A549 (cell line): ENCODE results near the gene KISS1.

Source experiments
- CEBPB ChIP-seq, 2 experiments: fragments of >200 bp in 1 of 2; sonication (Bioruptor Twin) in 1 of 2; formaldehyde crosslinking in 1 of 2; IDR thresholded peaks; 2 replicates each; pipeline ENCODE4 v1.6.1; 2012 to 2016
- CTCF ChIP-seq: fragments of >200 bp; sonication (Bioruptor Twin); formaldehyde crosslinking; IDR thresholded peaks from 3 replicates; pipeline ENCODE4 v1.5.1; 2016
- EP300 ChIP-seq, 2 experiments: fragments of >200 bp; sonication (Bioruptor Twin); formaldehyde crosslinking; IDR thresholded peaks; 2 replicates in 1 of 2; 3 replicates in 1 of 2; pipeline ENCODE4 v1.6.1; 2016 to 2017
- MAX ChIP-seq: IDR thresholded peaks from 2 replicates; pipeline ENCODE4 v1.6.1; 2012
- MYC ChIP-seq: IDR thresholded peaks from 2 replicates; pipeline ENCODE4 v1.6.1; 2012; ENCODE audit warnings: mild to moderate bottlenecking, inconsistent platforms, low read length, improper control_type of control experiment, borderline replicate concordance
- POLR2A ChIP-seq: IDR thresholded peaks from 2 replicates; pipeline ENCODE4 v1.6.1; 2012; ENCODE audit warnings: mild to moderate bottlenecking, low read length
- RARB ChIP-seq: fragments of 250-450 bp; sonication (Bioruptor Pico); IDR thresholded peaks from 2 replicates; pipeline ENCODE4 v1.8.0; 2021; ENCODE audit warnings: mild to moderate bottlenecking, moderate library complexity
- REST ChIP-seq: fragments of 200-600 bp; sonication (generic); IDR thresholded peaks from 2 replicates; pipeline ENCODE4 v1.6.1; 2016; ENCODE audit warnings: antibody characterized with exemption, mild to moderate bottlenecking, moderate library complexity

DNA sequence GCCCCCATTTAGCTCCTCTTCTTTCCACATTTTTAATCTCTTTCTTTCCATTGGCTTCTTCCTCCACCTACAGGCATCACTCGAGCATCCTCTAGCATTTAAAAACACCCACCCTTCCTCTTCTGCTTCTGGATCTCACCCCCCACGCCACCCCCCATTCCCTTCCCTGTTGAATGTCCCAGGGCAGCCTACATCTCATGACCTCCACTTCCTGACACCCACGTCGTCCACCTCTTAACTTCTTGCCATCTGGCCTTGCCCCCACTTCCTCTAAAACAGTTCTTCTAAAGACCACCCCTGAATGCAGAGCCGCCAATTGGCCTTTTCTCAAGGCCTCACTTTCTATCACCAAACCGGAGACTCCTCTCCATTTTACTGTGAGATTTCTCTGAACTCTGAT, 38.3 kb downstream of the KISS1 start:
- no peak for TF ChIP-seq MAX
- TF ChIP-seq CTCF = no peak
- no peak for TF ChIP-seq CEBPB (IDR thresholded peaks at IDR 0.05)
- no peak for TF ChIP-seq MYC
- TF ChIP-seq REST = no peak
- TF ChIP-seq POLR2A = no peak
- TF ChIP-seq EP300 (IDR thresholded peaks at IDR 0.05) = no peak
- TF ChIP-seq RARB (CRISPR knock-in tag) = no peak
